Activated B cell treated with CpG ODN at 0.5 μM for 24 hours (primary cell): ENCODE measurements around the gene CHD2. TPM values are rescaled to one million over a fixed set of nuclear protein-coding genes. Genes with fewer than 3 reads are reported as not detected.
"Not testable (repeated sequence)": the region's sequence is repeated elsewhere in the genome, so short reads cannot be mapped to it uniquely, and the experiment has no call there.

Experiments
- ATAC-seq: fragments of 200-7000 bp; cut with Tn5 transposase; one replicate; pipeline ENCODE4 v1.10.0; 2021; ENCODE audit warnings: low read depth, mild to moderate bottlenecking, moderate library complexity
- CTCF ChIA-PET: fragments of 350-600 bp; sonication (Branson Sonifier 250); formaldehyde crosslinking; loops from one replicate; lab custom pipeline; 2021; ENCODE audit warnings: antibody characterized with exemption; lab: Charles Lee
- POLR2A ChIA-PET: fragments of 350-600 bp; sonication (Branson Sonifier 250); formaldehyde crosslinking; loops from one replicate; lab custom pipeline; 2021; ENCODE audit warnings: antibody characterized with exemption; lab: Charles Lee
- DNase-seq: peaks from one replicate; pipeline ENCODE4 v3.0.0; 2022
- H3K27ac Mint-ChIP-seq: one replicate; pipeline ENCODE4 v1.8.0; 2020; ENCODE audit warnings: mixed read lengths
- H3K27me3 Mint-ChIP-seq: one replicate; pipeline ENCODE4 v1.8.0; 2021; ENCODE audit warnings: mixed read lengths
- H3K36me3 Mint-ChIP-seq: one replicate; pipeline ENCODE4 v1.8.0; 2021; ENCODE audit warnings: low read depth, mixed read lengths
- H3K4me1 Mint-ChIP-seq: one replicate; pipeline ENCODE4 v1.8.0; 2021; ENCODE audit warnings: mixed read lengths
- H3K4me3 Mint-ChIP-seq: one replicate; pipeline ENCODE4 v1.8.0; 2020; ENCODE audit warnings: mild to moderate bottlenecking, mixed read lengths
- H3K9me3 Mint-ChIP-seq: one replicate; pipeline ENCODE4 v1.8.0; 2020; ENCODE audit warnings: mixed read lengths
- CTCF ChIP-seq: fragments of 200-600 bp; IDR thresholded peaks from one replicate; pipeline ENCODE4 v1.8.0; 2022; ENCODE audit warnings: antibody characterized with exemption, mild to moderate bottlenecking
- intact Hi-C: fragments of 100-400 bp; cut with micrococcal nuclease; formaldehyde crosslinking; loops from one replicate; pipeline ENCODE4 v1.15.1; 2024
- total RNA-seq: library from RNA; stranded (reverse); gene quantifications from 2 replicates; pipeline ENCODE4 v1.2.3, GENCODE V29; 2022

CHD2 gene
- total RNA-seq, 1 donor from 2014 or later: 298 TPM

- intact Hi-C loops: no loop called here
- Mint-ChIP-seq H3K4me1 (no peaks in the 10 kb centered on the region), H3K27me3 (peaks cover 12% of the 10 kb centered on the region), H3K36me3 (no peaks in the 10 kb centered on the region), H3K9me3 (no peaks in the 10 kb centered on the region), H3K4me3 (no peak overlapping the region), H3K27ac (no peak overlapping the region)
- TF ChIP-seq CTCF: no peak
- ChIA-PET POLR2A (no interaction called here), CTCF (no interaction called here)
- ATAC-seq (no peak), DNase-seq (no peak)
Measured at GRCh38 chr15:93059442-93059841, 159.3 kb downstream of the CHD2 start.

- DNase-seq (no peak), ATAC-seq (no peak)
- ChIA-PET CTCF (interaction anchor here (0.9 kb wide), 1 partner anchor 24 kb away, joined by 3 read pairs; no protein-coding TSS in a partner anchor), POLR2A (no interaction called here)
- Mint-ChIP-seq H3K27ac (no peak overlapping the region), H3K9me3 (no peaks in the 10 kb centered on the region), H3K36me3 (no peaks in the 10 kb centered on the region), H3K27me3 (peaks cover 15% of the 10 kb centered on the region), H3K4me1 (no peaks in the 10 kb centered on the region), H3K4me3 (no peak overlapping the region)
- intact Hi-C loops: no loop called here
- TF ChIP-seq CTCF: no peak
Measured at GRCh38 chr15:93060336-93061248, 160.5 kb downstream of the CHD2 start.

- H3K4me1 Mint-ChIP-seq, H3K4me3 Mint-ChIP-seq, CTCF ChIA-PET, ATAC-seq, POLR2A ChIA-PET, intact Hi-C loops, DNase-seq, H3K36me3 Mint-ChIP-seq, H3K27ac Mint-ChIP-seq, H3K9me3 Mint-ChIP-seq: not testable (repeated sequence)
- peaks cover 18% of the 10 kb centered on the region for H3K27me3 Mint-ChIP-seq
Measured at GRCh38 chr15:93062628-93063261, 162.6 kb downstream of the CHD2 start.

- CTCF ChIA-PET: no interaction called here
- Mint-ChIP-seq H3K4me1 (no peaks in the 10 kb centered on the region), H3K27me3 (peaks cover 14% of the 10 kb centered on the region), H3K27ac (no peak overlapping the region), H3K36me3 (no peaks in the 10 kb centered on the region), H3K9me3 (no peaks in the 10 kb centered on the region), H3K4me3 (no peak overlapping the region)
- intact Hi-C loops: no loop called here
- ATAC-seq (no peak), DNase-seq (no peak)
- POLR2A ChIA-PET: no interaction called here
- TF ChIP-seq CTCF: no peak
Measured at GRCh38 chr15:93063262-93063671, 163.1 kb downstream of the CHD2 start.

GRCh38 chr15:93063796-93064690 lies 163.9 kb downstream of the CHD2 start:
- ChIA-PET CTCF (no interaction called here), POLR2A (no interaction called here)
- no peaks in the 10 kb centered on the region for H3K36me3 Mint-ChIP-seq
- ATAC-seq (no peak), DNase-seq (no peak)
- peaks cover 14% of the 10 kb centered on the region for H3K27me3 Mint-ChIP-seq
- no peaks in the 10 kb centered on the region for H3K9me3 Mint-ChIP-seq
- intact Hi-C loops: no loop called here
- no peak overlapping the region for H3K27ac Mint-ChIP-seq
- no peaks in the 10 kb centered on the region for H3K4me1 Mint-ChIP-seq
- no peak for TF ChIP-seq CTCF
- no peak overlapping the region for H3K4me3 Mint-ChIP-seq
